ENCODE results near the gene ERG28.
"Not testable (repeated sequence)": the region's sequence is repeated elsewhere in the genome, so short reads cannot be mapped to it uniquely, and the experiment has no call there.

The ERG28 gene

GRCh38 chr14:75615200-75615599 lies 45.5 kb downstream of the ERG28 start:
- DNase-seq = no peak

- DNase-seq = no peak
Observed at GRCh38 chr14:75614179-75614578, 46.5 kb downstream of the ERG28 start.

GRCh38 chr14:75612157-75612556 lies 48.5 kb downstream of the ERG28 start:
- no peak for DNase-seq

GRCh38 chr14:75610834-75611233 lies 49.8 kb downstream of the ERG28 start:
- DNase-seq = no peak

DNA sequence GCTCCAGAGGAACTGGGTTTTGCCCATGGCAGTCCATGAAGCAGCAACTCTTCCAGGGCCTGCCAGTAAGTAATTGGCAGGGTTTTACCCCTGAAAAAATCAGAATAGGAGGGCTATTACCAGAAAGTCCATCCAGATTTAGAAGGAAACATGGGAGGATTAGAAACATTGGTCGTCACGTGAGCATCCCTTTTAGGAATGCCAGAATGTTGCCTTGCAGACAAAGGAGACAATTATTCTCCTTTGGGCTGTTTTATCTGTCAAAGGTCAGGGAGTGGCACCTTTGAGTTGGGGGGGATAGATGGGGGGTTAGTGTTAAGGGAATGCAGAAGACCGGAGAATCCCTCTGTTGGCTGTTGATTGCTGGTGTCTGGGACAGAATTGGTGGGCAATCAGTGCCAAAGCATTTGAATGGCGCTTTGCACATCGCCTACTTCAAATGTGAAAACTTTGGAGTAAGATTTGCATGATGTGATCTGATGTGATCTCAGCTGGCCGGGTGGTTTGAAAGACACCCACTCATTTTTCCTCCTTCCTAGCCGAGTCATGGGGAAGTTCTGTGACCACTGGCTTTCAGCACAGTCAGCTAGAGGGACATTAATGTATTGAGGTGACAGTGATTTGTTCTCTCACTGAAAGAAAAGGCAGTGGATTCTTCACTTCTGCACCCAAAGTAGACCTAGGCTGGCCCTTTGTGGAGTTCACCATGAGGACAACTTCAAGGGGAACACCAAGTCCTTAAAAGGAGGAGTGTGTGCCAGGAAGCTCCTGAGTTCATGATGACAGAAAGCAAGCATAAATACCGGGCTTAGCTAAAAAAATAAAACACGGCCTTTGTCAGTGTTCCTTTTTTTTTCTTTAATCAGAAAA lies 50.8 kb downstream of the ERG28 start:
- DNase-seq = no peak

GRCh38 chr14:75609116-75609515 lies 51.6 kb downstream of the ERG28 start:
- DNase-seq = no peak

GRCh38 chr14:75607842-75608640 lies 52.6 kb downstream of the ERG28 start:
- no peak for DNase-seq

- DNase-seq = no peak
Observed at GRCh38 chr14:75607044-75607443, 53.6 kb downstream of the ERG28 start.

DNA sequence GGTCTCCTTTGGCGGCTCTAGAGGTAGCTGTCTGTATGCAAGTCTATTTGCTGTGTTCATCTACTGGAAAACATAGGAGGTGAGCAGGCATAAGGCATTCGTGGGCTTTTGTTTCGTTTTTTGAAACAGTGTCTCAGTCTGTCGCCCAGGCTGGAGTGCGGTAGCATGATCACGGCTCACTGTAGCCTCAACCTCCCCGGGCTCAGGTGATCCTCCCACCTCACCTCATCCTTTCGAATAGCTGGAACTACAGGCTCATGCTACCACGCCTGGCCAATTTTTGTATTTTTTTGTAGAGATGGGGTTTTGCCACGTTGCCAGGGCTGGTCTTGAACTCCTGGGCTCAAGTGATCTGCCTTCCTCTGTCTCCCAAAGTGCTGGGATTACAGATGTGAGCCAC lies 54.8 kb downstream of the ERG28 start:
- DNase-seq = no peak

GRCh38 chr14:75604979-75605851 lies 55.5 kb downstream of the ERG28 start:
- no peak for DNase-seq

- no peak for DNase-seq
Observed at GRCh38 chr14:75602503-75602902, 58.2 kb downstream of the ERG28 start.

GRCh38 chr14:75601061-75601460 lies 59.6 kb downstream of the ERG28 start:
- DNase-seq = not testable (repeated sequence)

- DNase-seq = not testable (repeated sequence)
Observed at GRCh38 chr14:75600100-75600499, 60.6 kb downstream of the ERG28 start.
